Fibroblast of villous mesenchyme (primary cell): Measurements from ENCODE around the gene IGFBP2. TPM values are rescaled to one million over a fixed set of nuclear protein-coding genes. Genes with fewer than 3 reads are reported as not detected.
A peak's percentile ranks its signal among the peaks of the same experiment; 100 is the strongest.

Experiments used
- DNase-seq: peaks from one replicate; pipeline ENCODE4 v3.0.0-alpha.2; 2010; ENCODE audit warnings: low read depth
- H3K4me3 ChIP-seq: 2 replicates; pipeline ENCODE4 v1.5.1; 2011; ENCODE audit warnings: low read depth, mild to moderate bottlenecking, low read length
- CTCF ChIP-seq: IDR thresholded peaks from 2 replicates; pipeline ENCODE4 v1.5.1; 2012; ENCODE audit warnings: low read depth, mild to moderate bottlenecking, low read length; ENCODE audit not compliant: insufficient read depth
- total RNA-seq: library from RNA; depleted of rRNA; stranded (reverse); fragments of >200 nt; gene quantifications from 2 replicates; pipeline ENCODE4 v1.2.3, GENCODE V29; 2012

The IGFBP2 gene
- total RNA-seq, 1 donor = 15.5 TPM

- DNase-seq = peak; percentile 54
- no peak overlapping the region for H3K4me3 ChIP-seq
- TF ChIP-seq CTCF = no peak
Measured at GRCh38 chr2:216648105-216648504, 14.9 kb downstream of the IGFBP2 start.

GRCh38 chr2:216649574-216649973 is 16.4 kb downstream of the IGFBP2 start:
- no peak overlapping the region for H3K4me3 ChIP-seq
- DNase-seq = no peak
- no peak for TF ChIP-seq CTCF

- no peak for TF ChIP-seq CTCF
- H3K4me3 ChIP-seq = no peak overlapping the region
- no peak for DNase-seq
Measured at GRCh38 chr2:216650626-216651257, 17.5 kb downstream of the IGFBP2 start.

- no peak for TF ChIP-seq CTCF
- no peak overlapping the region for H3K4me3 ChIP-seq
- peak; percentile 68 for DNase-seq
Measured at GRCh38 chr2:216651351-216651881, 18.2 kb downstream of the IGFBP2 start.

- DNase-seq = no peak
- no peak for TF ChIP-seq CTCF
- no peak overlapping the region for H3K4me3 ChIP-seq
Measured at GRCh38 chr2:216652566-216652965, 19.3 kb downstream of the IGFBP2 start.

GRCh38 chr2:216653093-216653799 is 20.0 kb downstream of the IGFBP2 start:
- no peak for TF ChIP-seq CTCF
- H3K4me3 ChIP-seq = no peak overlapping the region
- DNase-seq = no peak
